Thyroid gland (tissue), 4 donors: ENCODE data around the gene KCNG4.

Experiments used
- CTCF ChIP-seq, 6 experiments: fragments of 200-600 bp in 3 of 6; fragments of 450-650 bp in 3 of 6; sonication (generic) in 3 of 6; IDR thresholded peaks; one replicate each; pipeline ENCODE4 v1.5.1; 2016 to 2019; ENCODE audit warnings: antibody characterized with exemption in 6 of 6, mild to moderate bottlenecking in 2 of 6, inconsistent platforms in 1 of 6, moderate library complexity in 1 of 6
- POLR2A ChIP-seq, 2 donors: fragments of 450-650 bp; IDR thresholded peaks; one replicate each; pipeline ENCODE4 v1.6.1; 2017; ENCODE audit warnings: antibody characterized with exemption in 2 of 2, mild to moderate bottlenecking in 2 of 2, moderate library complexity in 1 of 2

GRCh38 chr16:84239141-84239769 lies 557 bp downstream of the KCNG4 start:
- peak in 1 of 6 experiments; percentile 11 for TF ChIP-seq CTCF (IDR thresholded peaks at IDR 0.05)
- TF ChIP-seq POLR2A (IDR thresholded peaks at IDR 0.05), result no peak
